ENCODE data around the gene DEAF1. TPM values are rescaled to one million over a fixed set of nuclear protein-coding genes. Genes with fewer than 3 reads are reported as not detected.

The DEAF1 gene
- total and polyA plus RNA-seq, 2 experiments from 2014 or later = 42.6 to 47.8 TPM

GRCh38 chr11:662689-663274, 32.2 kb downstream of the DEAF1 start:
- Histone ChIP-seq H3K9me2 (ENCODE audit: insufficient read depth) (no peaks in the 10 kb centered on the region), H4K20me1 (replicated peaks; ENCODE audit: insufficient read depth) (peaks cover 17% of the 10 kb centered on the region; the same call in 1 of the 2 replicates), H2AFZ (no peak overlapping the region), H3F3A (replicated peaks; ENCODE audit: low read depth) (peaks cover 18% of the 10 kb centered on the region; the same call in 1 of the 2 replicates), H3K4me1 (ENCODE audit: insufficient read depth) (no peaks in the 10 kb centered on the region), H3K4me2 (no peak overlapping the region), H3K27me3 (ENCODE audit: insufficient read depth) (no peaks in the 10 kb centered on the region), H3K79me2 (replicated peaks; ENCODE audit: insufficient read depth) (peaks cover 3% of the 10 kb centered on the region; the same call in 1 of the 2 replicates), H3K36me3 (ENCODE audit: insufficient read depth) (peaks cover 4% of the 10 kb centered on the region; the same call in 1 of the 2 replicates), H3K4me3 (no peak overlapping the region), H3K27ac (ENCODE audit: low read depth) (peak overlapping the region; percentile 55; the same call in 1 of the 2 replicates)
- Mint-ChIP-seq H3K36me3 (ENCODE audit: low read depth) (peaks cover 29% of the 10 kb centered on the region), H3K9me3 (no peaks in the 10 kb centered on the region), H3K4me1 (0 out of 3 replicates have a peak, but pooled peaks cover 3% of the 10 kb centered on the region), H3K27me3 (ENCODE audit: insufficient read depth, low read depth, poor library complexity) (peaks cover 3% of the 10 kb centered on the region), H3K27ac (no peak overlapping the region; the same call in 1 of the 2 replicates), H3K4me3 (no peak overlapping the region; the same call in 2 of the 3 replicates)
- ATAC-seq (peak; percentile 94), DNase-seq (ENCODE audit: low spot score) (peak; percentile 78)
- TF ChIP-seq CTCF (conservative IDR thresholded peaks at IDR 0.05; ENCODE audit: low read depth in 2 of 2) = peak; percentile 76 to 91
- TF ChIP-seq ZNF462 (CRISPR knock-in tag; IDR thresholded peaks at IDR 0.05) = no peak

All from GM23338 (cell line).